ENCODE results near the gene PASK.

Gene PASK

GRCh38 chr2:241066893-241067341 is 82.4 kb downstream of the PASK start:
- DNase-seq (ENCODE audit: low spot score) (no peak), FAIRE-seq (no peak)

GRCh38 chr2:241066171-241066892 is 82.9 kb downstream of the PASK start:
- no peak for DNase-seq (ENCODE audit: low spot score)
- no peak for FAIRE-seq

- DNase-seq (ENCODE audit: low spot score) (no peak), FAIRE-seq (no peak)
Observed at GRCh38 chr2:241065355-241065803, 83.9 kb downstream of the PASK start.

DNA sequence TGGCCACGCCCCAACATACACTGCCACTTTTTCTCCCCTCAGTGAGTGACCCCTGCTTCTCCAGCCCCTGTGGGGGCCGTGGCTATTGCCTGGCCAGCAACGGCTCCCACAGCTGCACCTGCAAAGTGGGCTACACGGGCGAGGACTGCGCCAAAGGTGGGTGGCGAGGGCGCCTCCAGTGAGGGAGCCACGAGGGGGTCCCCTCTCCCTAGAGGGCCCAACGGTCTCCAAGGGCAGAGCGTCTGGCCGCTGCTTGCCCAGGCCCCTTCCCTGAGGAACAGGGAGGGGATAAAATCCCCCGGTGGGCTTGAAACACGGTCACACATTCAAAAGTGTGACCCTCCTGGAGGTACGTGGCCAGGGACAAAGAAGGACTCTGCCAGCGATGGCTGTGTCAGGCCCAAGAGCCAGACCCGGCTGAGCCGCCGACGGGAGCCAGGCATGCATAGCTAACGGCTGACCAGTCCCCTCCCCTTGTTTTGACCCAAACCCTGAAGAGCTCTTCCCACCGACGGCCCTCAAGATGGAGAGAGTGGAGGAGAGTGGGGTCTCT is 84.4 kb downstream of the PASK start:
- DNase-seq (ENCODE audit: low spot score) = no peak
- FAIRE-seq = no peak

- DNase-seq (ENCODE audit: low spot score) = no peak
- FAIRE-seq = no peak
Observed at GRCh38 chr2:241064008-241064801, 85.1 kb downstream of the PASK start.

DNA sequence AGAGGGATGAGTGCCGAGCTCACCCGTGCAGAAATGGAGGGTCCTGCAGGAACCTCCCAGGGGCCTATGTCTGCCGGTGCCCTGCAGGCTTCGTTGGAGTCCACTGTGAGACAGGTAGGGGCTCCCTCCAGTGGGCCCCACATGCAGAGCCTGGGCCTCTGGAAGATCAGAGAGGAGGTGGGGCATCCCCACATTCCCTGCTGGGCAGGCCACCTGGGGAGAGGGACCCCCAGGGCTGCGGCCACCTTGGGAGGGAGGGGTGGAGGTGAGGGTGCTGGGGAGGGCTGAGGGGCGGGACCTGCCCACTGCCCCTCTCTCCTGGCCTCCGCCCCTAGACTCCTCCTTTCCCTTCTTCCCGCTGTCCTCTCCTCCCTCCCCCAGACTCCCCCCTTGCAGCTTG is 85.7 kb downstream of the PASK start:
- DNase-seq (ENCODE audit: low spot score) (no peak), FAIRE-seq (no peak)

DNA sequence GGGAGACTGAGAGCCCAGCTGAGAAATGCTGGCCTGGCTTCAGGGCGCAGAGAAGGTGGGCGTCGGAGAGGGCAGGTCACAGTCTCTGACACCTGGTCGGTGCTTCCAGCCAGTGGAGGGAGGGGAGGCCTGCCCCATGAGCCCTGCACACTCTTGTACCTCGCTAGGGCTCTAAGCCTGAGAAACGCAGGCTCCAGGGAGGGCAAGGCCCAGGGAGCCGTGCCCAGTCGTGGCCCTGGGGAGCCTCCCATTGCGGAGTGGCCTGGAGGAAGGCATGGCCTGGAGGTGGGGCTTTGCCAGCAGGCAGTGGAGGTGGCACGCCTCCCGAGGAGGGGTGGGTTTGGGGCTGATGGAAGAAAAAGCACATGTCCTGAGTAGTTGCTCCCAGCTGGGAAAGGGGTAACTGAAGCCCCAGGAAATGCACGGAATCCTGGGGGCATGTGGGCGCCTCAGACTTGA is 86.2 kb downstream of the PASK start:
- DNase-seq (ENCODE audit: low spot score) (no peak), FAIRE-seq (no peak)

- FAIRE-seq (no peak), DNase-seq (ENCODE audit: low spot score) (no peak)
Observed at GRCh38 chr2:241062389-241063092, 86.7 kb downstream of the PASK start.

DNA sequence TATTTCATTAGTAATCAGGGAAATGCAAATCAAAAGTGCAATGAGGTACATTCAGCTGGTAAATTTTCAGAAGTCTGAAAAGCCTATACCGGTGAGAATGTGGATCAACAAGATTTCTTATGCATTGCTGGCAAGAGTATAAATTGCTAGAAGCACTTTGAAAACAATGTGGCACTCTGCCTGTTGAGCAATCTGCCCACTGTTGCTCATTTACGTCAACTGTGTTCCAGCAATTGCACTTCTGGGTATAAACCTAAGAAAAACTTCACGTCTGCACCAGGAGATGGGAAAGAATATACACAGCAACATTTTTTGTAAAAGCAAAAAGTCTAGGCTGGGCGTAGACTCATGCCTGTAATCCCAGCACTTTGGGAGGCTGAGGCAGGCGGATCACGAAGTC is 88.0 kb downstream of the PASK start:
- FAIRE-seq (no peak), DNase-seq (ENCODE audit: low spot score) (no peak)

Data from RCC 7860 (cell line).